ENCODE results near the gene REPS2.

DNA sequence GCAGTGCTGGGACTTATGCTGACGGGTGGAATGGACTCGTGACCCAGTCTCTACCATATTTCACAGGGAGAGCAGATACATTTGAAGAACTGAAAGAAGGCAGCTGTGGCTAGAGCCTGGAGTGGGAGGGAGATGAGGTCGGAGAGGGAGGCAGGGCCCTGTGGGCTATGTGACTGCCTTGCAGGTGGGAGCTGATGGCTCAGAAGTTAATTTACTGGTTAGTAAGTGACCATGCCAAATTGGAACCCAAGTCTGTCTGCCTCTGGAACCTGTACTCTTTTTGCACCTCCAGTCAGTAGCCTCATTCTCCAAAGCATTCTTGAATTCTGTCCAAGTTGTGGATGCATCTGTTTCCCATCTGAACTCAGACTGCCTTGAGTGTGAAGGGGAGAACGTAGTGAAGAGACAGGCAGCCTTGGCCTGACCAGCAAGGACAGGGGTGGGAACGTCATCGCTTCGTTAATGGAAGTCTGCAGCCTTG lies 92.3 kb downstream of the REPS2 start:
- TF ChIP-seq, protein P1, sequence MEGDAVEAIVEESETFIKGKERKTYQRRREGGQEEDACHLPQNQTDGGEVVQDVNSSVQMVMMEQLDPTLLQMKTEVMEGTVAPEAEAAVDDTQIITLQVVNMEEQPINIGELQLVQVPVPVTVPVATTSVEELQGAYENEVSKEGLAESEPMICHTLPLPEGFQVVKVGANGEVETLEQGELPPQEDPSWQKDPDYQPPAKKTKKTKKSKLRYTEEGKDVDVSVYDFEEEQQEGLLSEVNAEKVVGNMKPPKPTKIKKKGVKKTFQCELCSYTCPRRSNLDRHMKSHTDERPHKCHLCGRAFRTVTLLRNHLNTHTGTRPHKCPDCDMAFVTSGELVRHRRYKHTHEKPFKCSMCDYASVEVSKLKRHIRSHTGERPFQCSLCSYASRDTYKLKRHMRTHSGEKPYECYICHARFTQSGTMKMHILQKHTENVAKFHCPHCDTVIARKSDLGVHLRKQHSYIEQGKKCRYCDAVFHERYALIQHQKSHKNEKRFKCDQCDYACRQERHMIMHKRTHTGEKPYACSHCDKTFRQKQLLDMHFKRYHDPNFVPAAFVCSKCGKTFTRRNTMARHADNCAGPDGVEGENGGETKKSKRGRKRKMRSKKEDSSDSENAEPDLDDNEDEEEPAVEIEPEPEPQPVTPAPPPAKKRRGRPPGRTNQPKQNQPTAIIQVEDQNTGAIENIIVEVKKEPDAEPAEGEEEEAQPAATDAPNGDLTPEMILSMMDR (IDR thresholded peaks at IDR 0.05) = no peak
- TF ChIP-seq POLR2AphosphoS5 (IDR thresholded peaks at IDR 0.05) (peak; percentile 6 to 55 (median 22)), POLR2A (IDR thresholded peaks at IDR 0.05) (no peak)

Measured in transverse colon (tissue), 4 donors.